Fibroblast of lung (primary cell): ENCODE data around the gene NCK2. TPM values are rescaled to one million over a fixed set of nuclear protein-coding genes. Genes with fewer than 3 reads are reported as not detected.

Experiments
- DNase-seq, 2 donors: peaks; one replicate each; pipeline versions ENCODE4 v3.0.0 to v3.0.0-alpha.2; 2010; ENCODE audit warnings: low read depth in 2 of 2
- H2AFZ ChIP-seq: 2 replicates; pipeline ENCODE4 v1.5.1; 2012; ENCODE audit warnings: low read length, control low read depth, inconsistent platforms
- H3K27ac ChIP-seq: 2 replicates; pipeline ENCODE4 v1.5.1; 2011; ENCODE audit warnings: low read length, control low read depth; ENCODE audit not compliant: insufficient read depth
- H3K27me3 ChIP-seq: 2 replicates; pipeline ENCODE4 v1.5.1; 2011; ENCODE audit warnings: mild to moderate bottlenecking, low read length; ENCODE audit not compliant: control insufficient read depth, insufficient read depth
- H3K36me3 ChIP-seq: 2 replicates; pipeline ENCODE4 v1.5.1; 2011; ENCODE audit warnings: low read length; ENCODE audit not compliant: control insufficient read depth, insufficient read depth
- H3K4me1 ChIP-seq: 2 replicates; pipeline ENCODE4 v1.5.1; 2011; ENCODE audit warnings: low read length; ENCODE audit not compliant: control insufficient read depth, insufficient read depth; ENCODE audit errors: extremely low read depth
- H3K4me2 ChIP-seq: 2 replicates; pipeline ENCODE4 v1.5.1; 2011; ENCODE audit warnings: low read length, control low read depth; ENCODE audit not compliant: insufficient read depth; ENCODE audit errors: extremely low read depth
- H3K4me3 ChIP-seq, 4 experiments: fragments of 200-600 bp in 1 of 4; sonication (generic) in 1 of 4; replicated peaks in 1 of 4; 2 replicates each; pipeline ENCODE4 v1.5.1; 2011 to 2016; ENCODE audit warnings: low read length in 4 of 4, low read depth in 3 of 4, mild to moderate bottlenecking in 3 of 4, control low read depth in 2 of 4, inconsistent platforms in 1 of 4, mixed read lengths in 1 of 4; ENCODE audit not compliant: insufficient read depth in 1 of 4; ENCODE audit errors: control extremely low read depth in 1 of 4
- H3K79me2 ChIP-seq: 2 replicates; pipeline ENCODE4 v1.5.1; 2012; ENCODE audit warnings: mild to moderate bottlenecking, low read length, inconsistent platforms; ENCODE audit not compliant: control insufficient read depth, insufficient read depth
- H3K9ac ChIP-seq: 2 replicates; pipeline ENCODE4 v1.5.1; 2011; ENCODE audit warnings: mild to moderate bottlenecking, low read length, control low read depth; ENCODE audit not compliant: insufficient read depth
- H3K9me3 ChIP-seq: 2 replicates; pipeline ENCODE4 v1.5.1; 2012; ENCODE audit warnings: low read depth, low read length; ENCODE audit not compliant: control insufficient read depth, insufficient read depth
- H4K20me1 ChIP-seq: 2 replicates; pipeline ENCODE4 v1.5.1; 2011; ENCODE audit warnings: low read length; ENCODE audit not compliant: control insufficient read depth, insufficient read depth; ENCODE audit errors: extremely low read depth
- EZH2 ChIP-seq: IDR thresholded peaks from 2 replicates; pipeline ENCODE4 v1.5.1; 2012; ENCODE audit warnings: low read length, control low read depth, mild to moderate bottlenecking; ENCODE audit errors: missing control alignments
- polyA plus RNA-seq, 2 donors: library from polyadenylated mRNA; depleted of rRNA in 1 of 2; stranded (reverse) in 1 of 2; unstranded in 1 of 2; fragments of >200 nt; gene quantifications; 2 replicates each; pipeline ENCODE4 v1.2.1, GENCODE V29; 2011 to 2012; ENCODE audit warnings: missing spikeins in 1 of 2
- total RNA-seq: library from RNA; depleted of rRNA; stranded (reverse); fragments of >200 nt; gene quantifications from 2 replicates; pipeline ENCODE4 v1.2.1, GENCODE V29; 2014
- TF ChIP-seq, protein P1 (sequence below), 2 donors: IDR thresholded peaks in 1 of 2; conservative IDR thresholded peaks in 1 of 2; 1 replicate in 1 of 2; 2 replicates in 1 of 2; pipeline ENCODE4 v1.5.1; 2011 to 2012; ENCODE audit warnings: low read length in 2 of 2, control low read depth in 1 of 2, inconsistent platforms in 1 of 2, low read depth in 1 of 2, mild to moderate bottlenecking in 1 of 2

Gene NCK2
- total and polyA plus RNA-seq, 2 donors (not counting 1 experiment from before 2014, with no cell fraction given), result 25.4 to 51.3 TPM

DNA sequence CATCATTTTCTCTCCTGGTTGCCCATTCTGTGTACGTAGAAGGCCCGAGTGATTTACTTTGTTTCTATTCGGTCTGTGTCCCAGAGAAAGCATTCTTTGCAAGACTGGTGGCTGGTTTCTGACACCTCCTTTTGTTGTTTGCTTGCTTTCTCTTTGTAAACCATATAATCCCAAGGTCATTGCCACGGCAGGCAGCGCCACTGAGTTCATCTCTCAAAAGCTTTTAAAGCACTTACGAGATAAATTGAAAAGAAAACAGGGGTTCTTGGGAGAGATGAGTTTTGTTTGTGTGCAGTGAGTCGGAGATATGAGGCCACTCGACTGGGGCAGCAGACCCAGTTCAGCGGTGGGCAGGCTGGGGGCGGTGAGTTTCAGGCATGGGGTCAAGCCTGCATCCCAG is 137.6 kb downstream of the NCK2 start:
- Histone ChIP-seq H3K27me3 (no peaks in the 10 kb centered on the region), H3K9me3 (no peaks in the 10 kb centered on the region), H3K27ac (no peak overlapping the region), H3K79me2 (no peaks in the 10 kb centered on the region), H3K9ac (no peak overlapping the region), H2AFZ (no peak overlapping the region), H3K4me3 (no peak overlapping the region), H3K36me3 (peaks cover 4% of the 10 kb centered on the region), H3K4me1 (peaks cover 6% of the 10 kb centered on the region), H4K20me1 (no peaks in the 10 kb centered on the region), H3K4me2 (no peak overlapping the region)
- no peak for DNase-seq
- TF ChIP-seq EZH2, result no peak
- TF ChIP-seq, protein P1, sequence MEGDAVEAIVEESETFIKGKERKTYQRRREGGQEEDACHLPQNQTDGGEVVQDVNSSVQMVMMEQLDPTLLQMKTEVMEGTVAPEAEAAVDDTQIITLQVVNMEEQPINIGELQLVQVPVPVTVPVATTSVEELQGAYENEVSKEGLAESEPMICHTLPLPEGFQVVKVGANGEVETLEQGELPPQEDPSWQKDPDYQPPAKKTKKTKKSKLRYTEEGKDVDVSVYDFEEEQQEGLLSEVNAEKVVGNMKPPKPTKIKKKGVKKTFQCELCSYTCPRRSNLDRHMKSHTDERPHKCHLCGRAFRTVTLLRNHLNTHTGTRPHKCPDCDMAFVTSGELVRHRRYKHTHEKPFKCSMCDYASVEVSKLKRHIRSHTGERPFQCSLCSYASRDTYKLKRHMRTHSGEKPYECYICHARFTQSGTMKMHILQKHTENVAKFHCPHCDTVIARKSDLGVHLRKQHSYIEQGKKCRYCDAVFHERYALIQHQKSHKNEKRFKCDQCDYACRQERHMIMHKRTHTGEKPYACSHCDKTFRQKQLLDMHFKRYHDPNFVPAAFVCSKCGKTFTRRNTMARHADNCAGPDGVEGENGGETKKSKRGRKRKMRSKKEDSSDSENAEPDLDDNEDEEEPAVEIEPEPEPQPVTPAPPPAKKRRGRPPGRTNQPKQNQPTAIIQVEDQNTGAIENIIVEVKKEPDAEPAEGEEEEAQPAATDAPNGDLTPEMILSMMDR (conservative IDR thresholded peaks at IDR 0.05 in 1 of 2, IDR thresholded peaks at IDR 0.05 in 1 of 2; ENCODE audit: low read depth in 1 of 2, low read length in 2 of 2), result no peak

DNA sequence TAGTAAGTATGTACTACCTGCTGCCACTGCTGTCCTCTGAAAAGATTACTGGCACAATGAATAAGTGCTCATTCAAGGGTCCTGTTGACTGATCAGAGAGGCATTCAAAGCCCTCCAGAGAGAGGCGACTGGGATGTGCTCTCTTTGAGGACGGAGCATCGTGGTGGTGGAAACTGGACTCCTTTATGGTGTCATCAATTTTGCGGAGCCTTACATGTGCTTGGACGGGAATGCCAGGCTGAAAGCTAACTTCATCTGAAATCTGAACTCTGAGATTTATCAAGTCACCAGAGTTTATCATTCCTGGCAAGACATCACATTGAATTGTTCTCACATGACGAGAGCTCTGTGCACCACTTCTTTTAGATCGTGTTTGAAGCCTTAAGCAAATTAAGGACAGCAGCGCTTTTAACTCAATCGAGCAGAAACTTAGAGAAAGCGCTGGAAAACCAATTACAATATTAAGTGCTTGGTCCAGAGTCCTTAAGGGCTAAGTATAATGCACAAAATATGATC is 138.3 kb downstream of the NCK2 start:
- DNase-seq, result no peak
- Histone ChIP-seq H3K79me2 (no peaks in the 10 kb centered on the region), H3K4me2 (no peak overlapping the region)

DNA sequence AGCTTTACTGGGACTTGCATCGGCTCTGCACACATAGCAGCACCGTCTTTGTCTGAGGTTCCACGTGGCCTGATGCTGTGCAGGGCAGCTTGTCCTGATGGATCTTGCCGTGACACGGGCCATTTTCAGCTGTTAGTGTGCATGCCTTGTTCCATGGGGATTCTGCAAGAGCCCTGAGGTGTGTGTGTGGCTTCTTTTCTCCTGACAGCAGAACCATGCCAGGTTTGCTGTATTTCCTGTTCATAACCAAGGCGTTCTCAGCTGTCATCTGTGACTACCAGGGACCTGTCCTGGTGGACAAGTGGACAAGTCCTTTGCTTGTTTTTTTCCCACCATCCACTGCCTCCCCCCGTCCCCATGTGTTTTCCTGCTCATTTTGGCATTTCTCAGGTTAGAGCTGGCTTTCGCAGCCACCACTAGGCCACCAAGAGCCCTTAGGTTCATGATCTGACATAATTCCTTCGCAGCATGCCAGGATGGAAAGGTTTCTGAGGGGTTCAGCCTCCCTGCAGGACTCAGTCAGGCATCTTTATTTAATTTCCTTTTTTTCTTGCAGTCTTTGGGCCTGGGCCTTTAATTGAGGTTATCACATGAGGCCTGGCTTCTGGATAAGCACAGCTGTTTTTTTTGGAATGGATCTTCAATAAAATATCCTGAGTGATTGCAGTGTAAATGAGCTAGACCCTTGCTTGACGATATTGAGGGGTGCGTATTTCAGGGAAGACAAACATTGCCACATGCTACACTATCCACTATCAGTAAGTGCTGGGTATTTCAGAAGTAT is 139.4 kb downstream of the NCK2 start:
- H3K4me1 ChIP-seq, result peaks cover 6% of the 10 kb centered on the region
- H3K4me3 ChIP-seq, result no peak overlapping the region
- no peak overlapping the region for H3K9ac ChIP-seq
- H4K20me1 ChIP-seq, result no peaks in the 10 kb centered on the region
- no peak overlapping the region for H2AFZ ChIP-seq
- H3K27me3 ChIP-seq, result no peaks in the 10 kb centered on the region
- TF ChIP-seq, protein P1 (conservative IDR thresholded peaks at IDR 0.05 in 1 of 2, IDR thresholded peaks at IDR 0.05 in 1 of 2; ENCODE audit: low read depth in 1 of 2, low read length in 2 of 2), result no peak
- no peak for TF ChIP-seq EZH2
- no peak overlapping the region for H3K27ac ChIP-seq
- no peaks in the 10 kb centered on the region for H3K9me3 ChIP-seq
- H3K36me3 ChIP-seq, result peaks cover 4% of the 10 kb centered on the region
- H3K79me2 ChIP-seq, result no peaks in the 10 kb centered on the region
- no peak for DNase-seq
- H3K4me2 ChIP-seq, result no peak overlapping the region

More for the DNA sequence above, 138.3 kb downstream of the NCK2 start:
- Histone ChIP-seq H3K4me3 (no peak overlapping the region), H3K27ac (no peak overlapping the region), H3K4me1 (peaks cover 6% of the 10 kb centered on the region), H3K27me3 (no peaks in the 10 kb centered on the region), H3K9me3 (no peaks in the 10 kb centered on the region), H3K9ac (no peak overlapping the region), H4K20me1 (no peaks in the 10 kb centered on the region), H3K36me3 (peaks cover 4% of the 10 kb centered on the region), H2AFZ (no peak overlapping the region)
- no peak for TF ChIP-seq EZH2
- TF ChIP-seq, protein P1 (conservative IDR thresholded peaks at IDR 0.05 in 1 of 2, IDR thresholded peaks at IDR 0.05 in 1 of 2; ENCODE audit: low read depth in 1 of 2, low read length in 2 of 2), result no peak
